Measurements from ENCODE around the gene STK39.

The STK39 gene

GRCh38 chr2:167908786-167909185 is 338.6 kb downstream of the STK39 start:
- DNase-seq = no peak

- no peak for DNase-seq
Observed at GRCh38 chr2:167905668-167906067, 341.7 kb downstream of the STK39 start.

All from right kidney (tissue), 1 donor.